Loucy (cell line): ENCODE results near the gene ERICH2.

Experiments
- H2AFZ ChIP-seq: fragments of 200-600 bp; sonication (generic); 2 replicates; pipeline ENCODE4 v1.6.0; 2016; ENCODE audit warnings: antibody characterized with exemption, mild to moderate bottlenecking, low read length, moderate library complexity
- H3F3A ChIP-seq: fragments of 200-600 bp; 2 replicates; pipeline ENCODE4 v1.6.0; 2016; ENCODE audit warnings: antibody characterized with exemption, low read depth, mild to moderate bottlenecking
- H3K27me3 ChIP-seq: fragments of 200-600 bp; sonication (generic); 2 replicates; pipeline ENCODE4 v1.6.1; 2014; ENCODE audit warnings: low read length, mild to moderate bottlenecking; ENCODE audit not compliant: insufficient read depth, poor library complexity, severe bottlenecking
- H3K36me3 ChIP-seq: fragments of 200-600 bp; sonication (generic); 2 replicates; pipeline ENCODE4 v1.6.1; 2016; ENCODE audit warnings: low read length; ENCODE audit not compliant: insufficient read depth
- H3K4me1 ChIP-seq: fragments of 200-600 bp; sonication (generic); 2 replicates; pipeline ENCODE4 v1.5.1; 2014; ENCODE audit warnings: low read length, mild to moderate bottlenecking; ENCODE audit not compliant: insufficient read depth, poor library complexity, severe bottlenecking
- H3K4me2 ChIP-seq: fragments of 200-600 bp; sonication (generic); 2 replicates; pipeline ENCODE4 v1.6.0; 2014; ENCODE audit warnings: antibody characterized with exemption, low read length, low read depth, mild to moderate bottlenecking; ENCODE audit not compliant: poor library complexity, severe bottlenecking
- H3K4me3 ChIP-seq: fragments of 200-600 bp; sonication (generic); 2 replicates; pipeline ENCODE4 v1.5.1; 2014; ENCODE audit warnings: low read length, mild to moderate bottlenecking, mixed read lengths; ENCODE audit not compliant: poor library complexity, severe bottlenecking
- H3K79me2 ChIP-seq: fragments of 200-600 bp; sonication (generic); 2 replicates; pipeline ENCODE4 v1.6.1; 2014; ENCODE audit warnings: low read length; ENCODE audit not compliant: insufficient read depth
- H3K9ac ChIP-seq: fragments of 200-600 bp; sonication (generic); 2 replicates; pipeline ENCODE4 v1.6.0; 2014; ENCODE audit warnings: mild to moderate bottlenecking, low read depth, low read length, moderate library complexity; ENCODE audit not compliant: poor library complexity, severe bottlenecking
- H3K9me2 ChIP-seq: fragments of 200-600 bp; sonication (generic); replicated peaks from 2 replicates; pipeline ENCODE4 v1.6.1; 2016; ENCODE audit warnings: low read depth, low read length, mixed read lengths
- H3K9me3 ChIP-seq: fragments of 200-600 bp; sonication (generic); 2 replicates; pipeline ENCODE4 v1.6.1; 2014; ENCODE audit warnings: mild to moderate bottlenecking, antibody characterized with exemption, low read length, low read depth; ENCODE audit not compliant: insufficient read depth
- H4K20me1 ChIP-seq: fragments of 200-600 bp; sonication (generic); 2 replicates; pipeline ENCODE4 v1.6.0; 2014; ENCODE audit warnings: antibody characterized with exemption, low read length, mild to moderate bottlenecking; ENCODE audit not compliant: insufficient read depth, poor library complexity, severe bottlenecking
- EZH2phosphoT487 ChIP-seq: fragments of 200-600 bp; IDR thresholded peaks from 2 replicates; pipeline ENCODE4 v1.6.1; 2018; ENCODE audit warnings: antibody characterized with exemption, mild to moderate bottlenecking, moderate library complexity, borderline replicate concordance
- TF ChIP-seq, protein P1 (sequence below): fragments of 200-600 bp; sonication (generic); conservative IDR thresholded peaks from 2 replicates; pipeline ENCODE4 v1.5.1; 2014; ENCODE audit warnings: mild to moderate bottlenecking, antibody characterized with exemption, low read length

Gene ERICH2

DNA sequence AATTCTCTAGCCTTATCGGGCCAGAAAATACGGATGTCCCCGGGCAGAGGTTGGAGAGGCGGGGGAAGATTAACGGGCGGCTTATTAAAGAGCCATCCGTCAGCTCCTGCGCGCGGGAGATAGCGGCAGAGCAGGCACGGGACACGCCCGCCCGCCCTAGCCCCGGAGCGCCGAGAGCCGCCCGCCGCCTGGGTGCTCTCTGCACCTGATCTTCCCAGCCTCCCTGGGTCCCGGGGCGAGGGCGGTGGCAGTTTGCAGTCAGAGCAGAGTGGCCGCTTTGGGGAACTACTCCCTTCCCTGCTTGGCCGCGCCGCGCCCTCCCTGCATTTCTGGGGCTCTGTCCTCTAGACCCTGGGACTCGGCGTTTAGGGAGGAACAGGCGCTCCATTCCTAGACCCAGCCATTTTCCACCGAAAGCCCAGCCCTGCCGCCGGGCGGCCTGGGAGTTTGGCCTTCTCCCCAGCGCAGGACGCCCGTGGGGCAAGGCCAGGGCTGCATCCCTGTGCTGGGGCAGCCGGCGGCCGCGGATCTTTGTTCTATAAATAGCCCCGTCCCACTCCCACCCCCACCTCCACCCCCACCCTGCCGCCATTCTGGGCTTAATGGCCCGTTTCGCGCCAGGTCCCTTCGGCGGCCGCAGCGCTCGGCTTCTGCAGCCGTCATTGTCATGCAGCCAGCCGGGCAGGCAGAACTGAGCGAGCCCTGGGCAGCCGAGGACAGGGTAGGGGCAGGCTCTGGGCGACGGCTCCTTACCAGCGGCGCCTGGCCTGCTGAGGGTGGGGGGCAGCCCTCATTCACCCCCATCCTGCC is 53.1 kb downstream of the ERICH2 start:
- Histone ChIP-seq H3K79me2 (no peaks in the 10 kb centered on the region), H3K36me3 (no peaks in the 10 kb centered on the region), H2AFZ (no peak overlapping the region), H3K4me1 (peaks cover 23% of the 10 kb centered on the region), H3K27me3 (no peaks in the 10 kb centered on the region), H3K9me2 (no peaks in the 10 kb centered on the region), H3F3A (no peaks in the 10 kb centered on the region), H3K9me3 (no peaks in the 10 kb centered on the region), H4K20me1 (no peaks in the 10 kb centered on the region), H3K9ac (no peak overlapping the region), H3K4me2 (no peak overlapping the region), H3K4me3 (no peak overlapping the region)
- no peak for TF ChIP-seq EZH2phosphoT487
- TF ChIP-seq, protein P1, sequence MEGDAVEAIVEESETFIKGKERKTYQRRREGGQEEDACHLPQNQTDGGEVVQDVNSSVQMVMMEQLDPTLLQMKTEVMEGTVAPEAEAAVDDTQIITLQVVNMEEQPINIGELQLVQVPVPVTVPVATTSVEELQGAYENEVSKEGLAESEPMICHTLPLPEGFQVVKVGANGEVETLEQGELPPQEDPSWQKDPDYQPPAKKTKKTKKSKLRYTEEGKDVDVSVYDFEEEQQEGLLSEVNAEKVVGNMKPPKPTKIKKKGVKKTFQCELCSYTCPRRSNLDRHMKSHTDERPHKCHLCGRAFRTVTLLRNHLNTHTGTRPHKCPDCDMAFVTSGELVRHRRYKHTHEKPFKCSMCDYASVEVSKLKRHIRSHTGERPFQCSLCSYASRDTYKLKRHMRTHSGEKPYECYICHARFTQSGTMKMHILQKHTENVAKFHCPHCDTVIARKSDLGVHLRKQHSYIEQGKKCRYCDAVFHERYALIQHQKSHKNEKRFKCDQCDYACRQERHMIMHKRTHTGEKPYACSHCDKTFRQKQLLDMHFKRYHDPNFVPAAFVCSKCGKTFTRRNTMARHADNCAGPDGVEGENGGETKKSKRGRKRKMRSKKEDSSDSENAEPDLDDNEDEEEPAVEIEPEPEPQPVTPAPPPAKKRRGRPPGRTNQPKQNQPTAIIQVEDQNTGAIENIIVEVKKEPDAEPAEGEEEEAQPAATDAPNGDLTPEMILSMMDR = no peak

DNA sequence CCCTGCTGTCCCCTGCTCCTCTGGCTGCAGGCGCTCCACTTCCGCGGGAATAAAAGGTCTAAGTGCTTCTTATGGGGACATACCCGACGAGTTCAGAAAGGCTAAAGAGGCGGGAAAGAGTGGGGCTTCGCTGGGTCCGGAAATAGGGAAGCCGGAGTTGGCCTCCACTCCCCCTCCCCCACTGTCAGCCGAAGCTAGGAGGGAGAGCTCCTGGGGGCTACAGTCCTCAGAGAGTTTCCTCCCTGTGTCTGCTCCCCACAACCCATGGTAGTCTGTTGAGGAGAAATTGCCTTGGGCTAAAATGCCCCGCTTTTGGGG is 53.7 kb downstream of the ERICH2 start:
- H3K36me3 ChIP-seq = no peaks in the 10 kb centered on the region
- H2AFZ ChIP-seq = no peak overlapping the region
- H3K9ac ChIP-seq = no peak overlapping the region
- no peaks in the 10 kb centered on the region for H3K9me3 ChIP-seq
- no peak for TF ChIP-seq EZH2phosphoT487
- TF ChIP-seq, protein P1 = no peak
- H3K4me1 ChIP-seq = peaks cover 23% of the 10 kb centered on the region
- no peaks in the 10 kb centered on the region for H3K9me2 ChIP-seq
- H3F3A ChIP-seq = no peaks in the 10 kb centered on the region
- H3K27me3 ChIP-seq = no peaks in the 10 kb centered on the region
- H3K4me2 ChIP-seq = no peak overlapping the region
- H3K4me3 ChIP-seq = no peak overlapping the region
- H4K20me1 ChIP-seq = no peaks in the 10 kb centered on the region
- H3K79me2 ChIP-seq = no peaks in the 10 kb centered on the region

DNA sequence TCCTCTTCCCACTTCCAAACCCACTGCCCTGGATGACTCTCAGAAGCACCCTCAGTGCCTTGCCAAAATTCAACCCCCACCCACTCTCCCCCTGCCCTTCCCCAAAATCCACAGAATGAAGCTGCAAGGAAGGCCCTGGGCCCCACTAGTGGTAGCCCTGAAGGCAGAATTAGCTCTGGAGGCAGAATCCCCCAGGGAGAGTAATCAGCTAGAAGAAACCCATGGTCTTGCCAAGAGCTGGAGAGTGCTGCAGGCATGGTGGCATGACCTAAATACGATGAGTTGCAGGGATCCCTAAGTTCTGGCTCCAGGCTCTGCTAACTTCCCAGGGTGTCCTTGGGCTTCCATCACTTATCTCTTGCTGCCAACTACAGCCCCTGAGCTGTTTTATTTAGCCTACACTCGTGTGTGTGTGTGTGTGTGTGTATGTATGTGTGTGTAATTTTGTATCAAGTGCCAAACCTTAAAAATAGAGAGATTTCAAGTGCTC is 54.4 kb downstream of the ERICH2 start:
- Histone ChIP-seq H3K27me3 (no peaks in the 10 kb centered on the region), H3K79me2 (no peaks in the 10 kb centered on the region), H3K9me2 (no peaks in the 10 kb centered on the region), H3K36me3 (no peaks in the 10 kb centered on the region), H3K4me2 (no peak overlapping the region), H3K9me3 (no peaks in the 10 kb centered on the region), H3K9ac (no peak overlapping the region), H3K4me3 (no peak overlapping the region), H3F3A (no peaks in the 10 kb centered on the region), H4K20me1 (no peaks in the 10 kb centered on the region), H2AFZ (no peak overlapping the region), H3K4me1 (peaks cover 23% of the 10 kb centered on the region)
- TF ChIP-seq, protein P1 = no peak
- no peak for TF ChIP-seq EZH2phosphoT487
